ENCODE data around the gene IL9R.

DNA sequence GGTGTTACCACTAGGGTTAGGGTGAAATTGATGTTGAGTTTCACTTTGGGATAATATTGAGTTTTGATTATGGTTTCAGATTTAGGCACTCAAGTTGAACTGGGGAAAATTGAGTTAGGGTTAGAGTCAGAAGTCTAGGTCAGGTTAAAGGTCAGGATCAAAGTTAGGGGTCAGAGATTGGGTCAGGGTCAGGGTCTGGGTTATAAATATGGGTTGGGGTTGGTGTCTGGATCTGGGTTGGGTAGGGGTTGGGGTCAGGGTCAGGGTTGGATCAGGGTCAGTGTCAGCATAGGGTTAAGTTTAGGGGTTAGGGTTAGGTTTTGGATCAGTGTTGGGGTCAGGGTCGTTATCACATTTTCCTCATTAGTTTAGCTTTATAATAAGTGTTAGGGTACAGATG, 42.7 kb upstream of the IL9R start:
- no peak for TF ChIP-seq POLR2A (IDR thresholded peaks at IDR 0.05)
- TF ChIP-seq, protein P1, sequence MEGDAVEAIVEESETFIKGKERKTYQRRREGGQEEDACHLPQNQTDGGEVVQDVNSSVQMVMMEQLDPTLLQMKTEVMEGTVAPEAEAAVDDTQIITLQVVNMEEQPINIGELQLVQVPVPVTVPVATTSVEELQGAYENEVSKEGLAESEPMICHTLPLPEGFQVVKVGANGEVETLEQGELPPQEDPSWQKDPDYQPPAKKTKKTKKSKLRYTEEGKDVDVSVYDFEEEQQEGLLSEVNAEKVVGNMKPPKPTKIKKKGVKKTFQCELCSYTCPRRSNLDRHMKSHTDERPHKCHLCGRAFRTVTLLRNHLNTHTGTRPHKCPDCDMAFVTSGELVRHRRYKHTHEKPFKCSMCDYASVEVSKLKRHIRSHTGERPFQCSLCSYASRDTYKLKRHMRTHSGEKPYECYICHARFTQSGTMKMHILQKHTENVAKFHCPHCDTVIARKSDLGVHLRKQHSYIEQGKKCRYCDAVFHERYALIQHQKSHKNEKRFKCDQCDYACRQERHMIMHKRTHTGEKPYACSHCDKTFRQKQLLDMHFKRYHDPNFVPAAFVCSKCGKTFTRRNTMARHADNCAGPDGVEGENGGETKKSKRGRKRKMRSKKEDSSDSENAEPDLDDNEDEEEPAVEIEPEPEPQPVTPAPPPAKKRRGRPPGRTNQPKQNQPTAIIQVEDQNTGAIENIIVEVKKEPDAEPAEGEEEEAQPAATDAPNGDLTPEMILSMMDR (IDR thresholded peaks at IDR 0.05): no peak
